HepG2 (cell line): ENCODE results near the gene TAOK3. TPM values are rescaled to one million over a fixed set of nuclear protein-coding genes. Genes with fewer than 3 reads are reported as not detected.
A peak's percentile ranks its signal among the peaks of the same experiment; 100 is the strongest.

Source experiments
- AGO1 ChIP-seq: fragments of 200-400 bp; formaldehyde crosslinking; IDR thresholded peaks from 2 replicates; pipeline ENCODE4 v1.6.1; 2017; ENCODE audit warnings: mild to moderate bottlenecking, low read depth, low read length, moderate library complexity; ENCODE audit not compliant: poor library complexity, severe bottlenecking
- FOXO1 ChIP-seq: sonication (generic); formaldehyde crosslinking; IDR thresholded peaks from 2 replicates; pipeline ENCODE4 v1.4.0; 2020; ENCODE audit warnings: missing genetic modification reagents
- GFI1 ChIP-seq: sonication (generic); formaldehyde crosslinking; IDR thresholded peaks from 2 replicates; pipeline ENCODE4 v1.5.0; 2020; ENCODE audit warnings: missing genetic modification reagents, mild to moderate bottlenecking, borderline replicate concordance
- JDP2 ChIP-seq: sonication (generic); formaldehyde crosslinking; IDR thresholded peaks from 2 replicates; pipeline ENCODE4 v1.8.1; 2022; ENCODE audit warnings: missing genetic modification reagents, borderline replicate concordance
- NFAT5 ChIP-seq: sonication (generic); formaldehyde crosslinking; IDR thresholded peaks from 2 replicates; pipeline ENCODE4 v1.4.0; 2020; ENCODE audit warnings: missing genetic modification reagents
- RELA ChIP-seq: sonication (generic); formaldehyde crosslinking; IDR thresholded peaks from 2 replicates; pipeline ENCODE4 v1.4.0; 2020; ENCODE audit warnings: missing genetic modification reagents
- SIN3A ChIP-seq: IDR thresholded peaks from 2 replicates; pipeline ENCODE4 v1.6.1; 2011; ENCODE audit warnings: low read depth, mild to moderate bottlenecking, control low read depth, low read length, borderline replicate concordance
- THYN1 ChIP-seq: sonication (generic); formaldehyde crosslinking; IDR thresholded peaks from 2 replicates; pipeline ENCODE4 v1.8.1; 2023; ENCODE audit warnings: low read depth, mild to moderate bottlenecking, moderate library complexity, missing genetic modification reagents, borderline replicate concordance
- ZNF18 ChIP-seq: sonication (generic); formaldehyde crosslinking; IDR thresholded peaks from 2 replicates; pipeline ENCODE4 v1.8.0; 2022; ENCODE audit warnings: mild to moderate bottlenecking, missing genetic modification reagents; ENCODE audit not compliant: insufficient replicate concordance
- polyA plus RNA-seq, 8 experiments: library from polyadenylated mRNA; depleted of rRNA in 3 of 8; stranded (reverse) in 7 of 8; unstranded in 1 of 8; fragments of >200 nt; fragmentation: Illumina TruSeq in 4 of 8; extraction: Trizol in 4 of 8; gene quantifications; 2 replicates each; pipeline versions ENCODE4 v1.2.1 to v1.2.3, GENCODE V29; 2011 to 2016; ENCODE audit warnings: low read depth in 4 of 8, missing spikeins in 1 of 8, mixed read lengths in 1 of 8; ENCODE audit not compliant: insufficient read depth in 1 of 8
- total RNA-seq, 5 experiments: library from RNA; depleted of rRNA; stranded (reverse); fragments of >200 nt; fragmentation: Illumina TruSeq; extraction: Trizol; gene quantifications; 2 replicates each; pipeline ENCODE4 v1.2.3, GENCODE V29; 2016; ENCODE audit warnings: low read depth in 1 of 5
- TF ChIP-seq, protein P1 (sequence below): IDR thresholded peaks from 2 replicates; pipeline ENCODE4 v1.6.1; 2018; ENCODE audit warnings: missing genetic modification reagents, mild to moderate bottlenecking, missing compliant biosample characterization
- TF ChIP-seq, protein P2 (sequence below): sonication (generic); formaldehyde crosslinking; IDR thresholded peaks from 2 replicates; pipeline ENCODE4 v1.4.0; 2020; ENCODE audit warnings: missing genetic modification reagents, borderline replicate concordance
- TF ChIP-seq, protein P3 (sequence below): sonication (generic); formaldehyde crosslinking; IDR thresholded peaks from 2 replicates; pipeline ENCODE4 v1.4.0; 2020; ENCODE audit warnings: low read depth, mild to moderate bottlenecking, missing genetic modification reagents

The TAOK3 gene
- total and polyA plus RNA-seq, 2 of the 13 experiments (the other 11 are each of a cell fraction or from before 2014, with no cell fraction given), result 10.4 to 12.3 TPM

DNA sequence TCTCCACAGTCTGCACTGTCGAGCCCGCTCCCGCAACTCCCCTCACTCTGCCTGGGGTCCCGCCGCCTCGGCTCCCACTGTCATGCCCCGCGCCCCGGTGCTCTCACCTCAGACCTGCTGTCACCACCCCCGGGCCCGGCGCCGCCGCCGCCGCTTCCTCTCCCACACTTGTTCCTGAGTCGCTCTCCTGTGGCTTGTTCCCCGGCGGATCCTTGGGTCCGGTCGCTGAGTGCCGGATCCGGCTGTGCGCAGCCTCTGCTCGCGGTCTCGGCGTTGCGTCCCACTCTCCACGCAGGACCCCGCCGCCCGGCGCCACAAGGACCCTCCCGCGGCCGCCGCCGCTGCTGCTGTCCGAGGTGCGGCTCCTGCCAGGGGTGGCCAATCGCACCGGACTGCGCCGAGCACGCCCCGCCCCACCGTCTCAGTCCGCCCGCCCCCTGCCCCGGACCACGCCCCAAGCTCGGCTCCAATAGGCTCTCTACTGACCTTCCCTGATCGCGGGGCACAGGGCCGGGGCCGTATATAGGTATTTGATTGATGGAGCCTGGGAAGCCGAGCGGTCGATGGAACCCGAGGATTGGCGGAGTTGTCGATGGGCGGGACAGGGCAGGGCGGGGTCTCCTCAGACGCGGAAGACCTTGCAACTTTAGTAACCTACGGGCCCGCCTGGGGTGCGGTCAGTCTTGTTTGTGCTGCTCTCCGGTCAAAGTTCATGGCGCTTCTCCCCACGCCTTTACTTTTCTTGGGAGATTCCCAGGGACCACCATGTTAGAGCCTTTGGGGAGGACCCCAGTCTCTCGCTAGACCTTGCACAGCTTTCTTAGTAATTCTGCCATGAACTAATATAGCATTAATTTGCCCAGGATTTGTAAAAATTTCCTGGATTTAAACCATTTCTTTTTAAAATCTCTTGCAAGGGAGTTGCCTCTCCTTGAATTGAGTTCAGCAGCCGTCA lies at the start of gene TAOK3 (continued):
- TF ChIP-seq NFAT5, result no peak
- no peak for TF ChIP-seq RELA (CRISPR knock-in tag)
- TF ChIP-seq, protein P1, sequence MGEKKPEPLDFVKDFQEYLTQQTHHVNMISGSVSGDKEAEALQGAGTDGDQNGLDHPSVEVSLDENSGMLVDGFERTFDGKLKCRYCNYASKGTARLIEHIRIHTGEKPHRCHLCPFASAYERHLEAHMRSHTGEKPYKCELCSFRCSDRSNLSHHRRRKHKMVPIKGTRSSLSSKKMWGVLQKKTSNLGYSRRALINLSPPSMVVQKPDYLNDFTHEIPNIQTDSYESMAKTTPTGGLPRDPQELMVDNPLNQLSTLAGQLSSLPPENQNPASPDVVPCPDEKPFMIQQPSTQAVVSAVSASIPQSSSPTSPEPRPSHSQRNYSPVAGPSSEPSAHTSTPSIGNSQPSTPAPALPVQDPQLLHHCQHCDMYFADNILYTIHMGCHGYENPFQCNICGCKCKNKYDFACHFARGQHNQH (CRISPR knock-in tag), result no peak
- TF ChIP-seq, protein P2, sequence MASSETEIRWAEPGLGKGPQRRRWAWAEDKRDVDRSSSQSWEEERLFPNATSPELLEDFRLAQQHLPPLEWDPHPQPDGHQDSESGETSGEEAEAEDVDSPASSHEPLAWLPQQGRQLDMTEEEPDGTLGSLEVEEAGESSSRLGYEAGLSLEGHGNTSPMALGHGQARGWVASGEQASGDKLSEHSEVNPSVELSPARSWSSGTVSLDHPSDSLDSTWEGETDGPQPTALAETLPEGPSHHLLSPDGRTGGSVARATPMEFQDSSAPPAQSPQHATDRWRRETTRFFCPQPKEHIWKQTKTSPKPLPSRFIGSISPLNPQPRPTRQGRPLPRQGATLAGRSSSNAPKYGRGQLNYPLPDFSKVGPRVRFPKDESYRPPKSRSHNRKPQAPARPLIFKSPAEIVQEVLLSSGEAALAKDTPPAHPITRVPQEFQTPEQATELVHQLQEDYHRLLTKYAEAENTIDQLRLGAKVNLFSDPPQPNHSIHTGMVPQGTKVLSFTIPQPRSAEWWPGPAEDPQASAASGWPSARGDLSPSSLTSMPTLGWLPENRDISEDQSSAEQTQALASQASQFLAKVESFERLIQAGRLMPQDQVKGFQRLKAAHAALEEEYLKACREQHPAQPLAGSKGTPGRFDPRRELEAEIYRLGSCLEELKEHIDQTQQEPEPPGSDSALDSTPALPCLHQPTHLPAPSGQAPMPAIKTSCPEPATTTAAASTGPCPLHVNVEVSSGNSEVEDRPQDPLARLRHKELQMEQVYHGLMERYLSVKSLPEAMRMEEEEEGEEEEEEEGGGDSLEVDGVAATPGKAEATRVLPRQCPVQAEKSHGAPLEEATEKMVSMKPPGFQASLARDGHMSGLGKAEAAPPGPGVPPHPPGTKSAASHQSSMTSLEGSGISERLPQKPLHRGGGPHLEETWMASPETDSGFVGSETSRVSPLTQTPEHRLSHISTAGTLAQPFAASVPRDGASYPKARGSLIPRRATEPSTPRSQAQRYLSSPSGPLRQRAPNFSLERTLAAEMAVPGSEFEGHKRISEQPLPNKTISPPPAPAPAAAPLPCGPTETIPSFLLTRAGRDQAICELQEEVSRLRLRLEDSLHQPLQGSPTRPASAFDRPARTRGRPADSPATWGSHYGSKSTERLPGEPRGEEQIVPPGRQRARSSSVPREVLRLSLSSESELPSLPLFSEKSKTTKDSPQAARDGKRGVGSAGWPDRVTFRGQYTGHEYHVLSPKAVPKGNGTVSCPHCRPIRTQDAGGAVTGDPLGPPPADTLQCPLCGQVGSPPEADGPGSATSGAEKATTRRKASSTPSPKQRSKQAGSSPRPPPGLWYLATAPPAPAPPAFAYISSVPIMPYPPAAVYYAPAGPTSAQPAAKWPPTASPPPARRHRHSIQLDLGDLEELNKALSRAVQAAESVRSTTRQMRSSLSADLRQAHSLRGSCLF (CRISPR knock-in tag), result no peak
- no peak for TF ChIP-seq GFI1 (CRISPR knock-in tag)
- TF ChIP-seq, protein P3, sequence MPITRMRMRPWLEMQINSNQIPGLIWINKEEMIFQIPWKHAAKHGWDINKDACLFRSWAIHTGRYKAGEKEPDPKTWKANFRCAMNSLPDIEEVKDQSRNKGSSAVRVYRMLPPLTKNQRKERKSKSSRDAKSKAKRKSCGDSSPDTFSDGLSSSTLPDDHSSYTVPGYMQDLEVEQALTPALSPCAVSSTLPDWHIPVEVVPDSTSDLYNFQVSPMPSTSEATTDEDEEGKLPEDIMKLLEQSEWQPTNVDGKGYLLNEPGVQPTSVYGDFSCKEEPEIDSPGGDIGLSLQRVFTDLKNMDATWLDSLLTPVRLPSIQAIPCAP (CRISPR knock-in tag), result no peak
- no peak for TF ChIP-seq AGO1
- no peak for TF ChIP-seq ZNF18 (CRISPR knock-in tag)
- TF ChIP-seq SIN3A, result peak; percentile 84; the same call in 1 of the 2 replicates
- no peak for TF ChIP-seq JDP2 (CRISPR knock-in tag)
- TF ChIP-seq FOXO1 (CRISPR knock-in tag), result peak; percentile 44
- no peak for TF ChIP-seq THYN1 (CRISPR knock-in tag)
